ENCODE data around the gene PTPRG.

GRCh38 chr3:62019906-62020305 is 458.5 kb downstream of the PTPRG start:
- TF ChIP-seq POLR2A (IDR thresholded peaks at IDR 0.05; ENCODE audit: low read depth, low read length): no peak
- no peak for TF ChIP-seq POLR2AphosphoS5 (IDR thresholded peaks at IDR 0.05; ENCODE audit: low read depth, low read length)
